ENCODE measurements around the gene ERP44. TPM values are rescaled to one million over a fixed set of nuclear protein-coding genes. Genes with fewer than 3 reads are reported as not detected.
A peak's percentile ranks its signal among the peaks of the same experiment; 100 is the strongest.
"Not testable (repeated sequence)": the region's sequence is repeated elsewhere in the genome, so short reads cannot be mapped to it uniquely, and the experiment has no call there.

The ERP44 gene
- total and polyA plus RNA-seq, 2 experiments from 2014 or later, result 40.6 to 52.1 TPM

- peaks cover 64% of the 10 kb centered on the region for H3K79me2 ChIP-seq
- 2% methylated on average over 37 of the region's 37 CpGs for WGBS (ENCODE audit: low lambda C conversion rate, missing lambda C conversion rate)
Measured at GRCh38 chr9:100098046-100098886, 534 bp downstream of the ERP44 start.

DNA sequence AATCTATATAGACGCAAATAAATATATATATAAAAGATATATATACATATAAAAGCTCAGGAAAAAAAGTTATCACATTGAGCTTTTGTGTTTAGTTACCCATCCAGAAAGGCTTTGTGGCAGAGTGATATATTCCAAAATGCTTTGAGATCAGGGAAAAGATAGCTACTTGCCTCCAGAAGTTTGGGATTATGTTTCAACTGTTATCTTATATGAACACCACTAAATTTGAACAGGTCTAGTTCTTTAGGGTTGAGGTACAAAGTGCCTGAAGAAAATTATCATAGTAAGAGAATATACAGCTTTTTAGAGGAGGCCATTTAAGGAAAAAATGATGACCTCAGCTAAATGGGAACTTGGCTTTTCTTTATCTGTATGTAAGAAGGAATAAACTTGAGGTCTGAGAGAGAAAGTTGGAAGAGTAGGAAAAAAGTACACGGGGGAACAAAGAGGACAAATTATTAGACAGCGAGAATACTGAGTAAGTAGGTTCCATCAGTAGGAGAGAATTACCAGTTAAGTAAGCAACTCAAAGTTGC is 2.4 kb downstream of the ERP44 start:
- no peak for DNase-seq (ENCODE audit: low spot score)
- H4K20me1 ChIP-seq (ENCODE audit: insufficient read depth, poor library complexity, severe bottlenecking), result peaks cover 42% of the 10 kb centered on the region
- no peak for TF ChIP-seq EZH2 (IDR thresholded peaks at IDR 0.05; ENCODE audit: borderline replicate concordance)
- TF ChIP-seq CTCF (IDR thresholded peaks at IDR 0.05; ENCODE audit: poor library complexity), result no peak
- no peak for TF ChIP-seq EZH2phosphoT487 (IDR thresholded peaks at IDR 0.05; ENCODE audit: low read depth, severe bottlenecking, unreplicated experiment)
- 82% methylated on average over 3 of the region's 3 CpGs for WGBS (ENCODE audit: low lambda C conversion rate, missing lambda C conversion rate)
- H3K27ac ChIP-seq, result no peak overlapping the region
- H3K79me2 ChIP-seq, result peaks cover 79% of the 10 kb centered on the region
- no peak overlapping the region for H3K4me3 ChIP-seq
- H2AFZ ChIP-seq, result peak overlapping the region; percentile 1
- H3K4me1 ChIP-seq (ENCODE audit: insufficient read depth), result peaks cover 17% of the 10 kb centered on the region
- no peaks in the 10 kb centered on the region for H3K9me3 ChIP-seq (ENCODE audit: low read depth)
- no peaks in the 10 kb centered on the region for H3K36me3 ChIP-seq (replicated peaks; ENCODE audit: insufficient read depth, low read depth)
- peak overlapping the region; percentile 81 for H3K4me2 ChIP-seq
- H3K9me2 ChIP-seq (replicated peaks; ENCODE audit: insufficient read depth), result no peaks in the 10 kb centered on the region
- H3K27me3 ChIP-seq, result no peaks in the 10 kb centered on the region

More at GRCh38 chr9:100098046-100098886, 534 bp downstream of the ERP44 start:
- TF ChIP-seq EZH2phosphoT487 (IDR thresholded peaks at IDR 0.05; ENCODE audit: low read depth, severe bottlenecking, unreplicated experiment) (no peak), CTCF (IDR thresholded peaks at IDR 0.05; ENCODE audit: poor library complexity) (no peak), EZH2 (IDR thresholded peaks at IDR 0.05; ENCODE audit: borderline replicate concordance) (no peak)
- H4K20me1 ChIP-seq (ENCODE audit: insufficient read depth, poor library complexity, severe bottlenecking), result peaks cover 27% of the 10 kb centered on the region
- peak overlapping the region; percentile 81 for H3K4me2 ChIP-seq
- H3K27me3 ChIP-seq, result no peaks in the 10 kb centered on the region
- peaks cover 17% of the 10 kb centered on the region for H3K4me1 ChIP-seq (ENCODE audit: insufficient read depth)
- H3K36me3 ChIP-seq (replicated peaks; ENCODE audit: insufficient read depth, low read depth), result no peaks in the 10 kb centered on the region
- peak overlapping the region; percentile 49 for H2AFZ ChIP-seq
- H3K9me2 ChIP-seq (replicated peaks; ENCODE audit: insufficient read depth), result no peaks in the 10 kb centered on the region
- peak overlapping the region; percentile 62 for H3K4me3 ChIP-seq
- DNase-seq (ENCODE audit: low spot score), result peak; percentile 79
- no peaks in the 10 kb centered on the region for H3K9me3 ChIP-seq (ENCODE audit: low read depth)
- H3K27ac ChIP-seq, result peak overlapping the region; percentile 94

GRCh38 chr9:100094411-100094810 is 4.4 kb downstream of the ERP44 start:
- not testable (repeated sequence) for H3K27me3 ChIP-seq; DNase-seq (ENCODE audit: low spot score); H3K27ac ChIP-seq; H3K36me3 ChIP-seq (replicated peaks; ENCODE audit: insufficient read depth, low read depth); H2AFZ ChIP-seq; H3K4me2 ChIP-seq; H3K9me3 ChIP-seq (ENCODE audit: low read depth); H3K9me2 ChIP-seq (replicated peaks; ENCODE audit: insufficient read depth); H3K4me3 ChIP-seq
- Histone ChIP-seq H4K20me1 (ENCODE audit: insufficient read depth, poor library complexity, severe bottlenecking) (peaks cover 58% of the 10 kb centered on the region), H3K79me2 (peaks cover 90% of the 10 kb centered on the region), H3K4me1 (ENCODE audit: insufficient read depth) (peaks cover 12% of the 10 kb centered on the region)
- 100% methylated on average over 2 of the region's 2 CpGs for WGBS (ENCODE audit: low lambda C conversion rate, missing lambda C conversion rate)

GRCh38 chr9:100092066-100092465 is 6.7 kb downstream of the ERP44 start:
- TF ChIP-seq CTCF (IDR thresholded peaks at IDR 0.05; ENCODE audit: poor library complexity), result no peak
- TF ChIP-seq EZH2phosphoT487 (IDR thresholded peaks at IDR 0.05; ENCODE audit: low read depth, severe bottlenecking, unreplicated experiment), result no peak
- no peak for TF ChIP-seq EZH2 (IDR thresholded peaks at IDR 0.05; ENCODE audit: borderline replicate concordance)
- Histone ChIP-seq H3K36me3 (replicated peaks; ENCODE audit: insufficient read depth, low read depth) (no peaks in the 10 kb centered on the region), H3K9me3 (ENCODE audit: low read depth) (no peaks in the 10 kb centered on the region), H3K27me3 (no peaks in the 10 kb centered on the region), H3K4me3 (no peak overlapping the region), H3K4me2 (no peak overlapping the region), H4K20me1 (ENCODE audit: insufficient read depth, poor library complexity, severe bottlenecking) (peaks cover 74% of the 10 kb centered on the region), H3K27ac (no peak overlapping the region), H3K4me1 (ENCODE audit: insufficient read depth) (peaks cover 4% of the 10 kb centered on the region), H3K79me2 (peaks cover 100% of the 10 kb centered on the region), H3K9me2 (replicated peaks; ENCODE audit: insufficient read depth) (no peaks in the 10 kb centered on the region), H2AFZ (no peak overlapping the region)
- WGBS (ENCODE audit: low lambda C conversion rate, missing lambda C conversion rate), result 88% methylated on average over 1 of the region's 1 CpG
- no peak for DNase-seq (ENCODE audit: low spot score)

Data from hepatocyte (in vitro differentiated cells).